Measurements from ENCODE around the gene KDM8. TPM values are rescaled to one million over a fixed set of nuclear protein-coding genes. Genes with fewer than 3 reads are reported as not detected.

Gene KDM8
- total and polyA plus RNA-seq, 12 donors, result 3.4 to 14.6 (median 8.5) TPM

- 74 to 92% (median 84%) methylated on average over 7 to 12 of the region's 12 CpGs for WGBS, 4 donors
- DNase-seq, result no peak
- no peaks in the 10 kb centered on the region for H3K9me3 ChIP-seq (replicated peaks in 1 of 3)
- TF ChIP-seq POLR2A (IDR thresholded peaks at IDR 0.05), result no peak
- no peak for TF ChIP-seq CTCF (IDR thresholded peaks at IDR 0.05)
- no peak overlapping the region for H3K27ac ChIP-seq
- no peaks in the 10 kb centered on the region for H3K4me1 ChIP-seq (replicated peaks in 1 of 2)
- H3K27me3 ChIP-seq, result no peaks in the 10 kb centered on the region
- peaks cover 0 to 21% of the 10 kb centered on the region in 2 donors for H3K36me3 ChIP-seq (replicated peaks in 1 of 2)
- intact Hi-C loops (cut with DNase I), result loop anchor here in 1 of 2 donors (10.0 kb wide), 1 partner anchor 237 kb away; no protein-coding TSS in a partner anchor
- no peak overlapping the region for H3K4me3 ChIP-seq
Measured at GRCh38 chr16:27228045-27228444, 24.7 kb downstream of the KDM8 start.

DNA sequence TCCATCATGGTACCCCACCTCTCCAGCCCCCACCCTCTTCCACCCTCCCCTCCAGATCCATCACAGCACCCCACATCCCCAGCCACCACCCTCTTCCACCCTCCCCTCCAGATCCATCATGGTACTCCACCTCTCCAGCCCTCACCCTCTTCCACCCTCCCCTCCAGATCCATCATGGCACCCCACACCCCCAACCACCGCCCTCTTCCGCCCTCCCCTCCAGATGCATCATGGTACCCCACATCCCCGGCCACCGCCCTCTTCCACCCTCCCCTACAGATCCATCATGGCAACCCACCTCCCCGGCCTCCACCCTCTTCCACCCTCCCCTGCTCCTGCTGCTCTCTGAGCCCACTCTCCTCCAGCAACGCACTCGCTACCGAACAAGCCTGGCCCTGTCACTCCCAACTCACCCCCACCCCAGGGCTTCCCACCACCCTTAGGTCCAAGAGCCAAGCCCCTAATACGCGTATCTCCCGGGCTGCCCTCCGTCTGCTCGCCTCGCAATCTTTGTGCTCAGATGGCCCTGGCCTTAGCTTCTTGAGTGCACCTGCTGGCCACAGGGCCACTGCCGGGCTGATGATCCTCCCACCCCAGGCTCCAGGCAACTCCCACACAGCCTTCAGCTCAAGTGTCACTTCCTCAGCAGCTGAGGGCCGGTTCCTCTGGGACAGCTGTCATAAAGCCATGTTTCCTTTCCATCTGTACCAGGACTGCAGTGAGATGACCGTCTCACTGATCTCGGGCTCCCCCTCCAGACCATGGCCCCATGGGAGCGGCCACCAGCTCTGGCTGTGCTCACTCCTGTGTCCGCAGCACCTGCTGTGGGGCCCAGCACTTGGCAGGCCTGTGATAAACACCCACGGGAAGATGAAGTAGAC is 25.5 kb downstream of the KDM8 start:
- no peaks in the 10 kb centered on the region for H3K9me3 ChIP-seq (replicated peaks in 1 of 3)
- no peak for TF ChIP-seq CTCF (IDR thresholded peaks at IDR 0.05)
- TF ChIP-seq POLR2A (IDR thresholded peaks at IDR 0.05), result no peak
- H3K4me3 ChIP-seq, result no peak overlapping the region
- no peak for DNase-seq
- WGBS, 4 donors, result 86 to 90% (median 88%) methylated on average over 19 to 21 of the region's 21 CpGs
- H3K4me1 ChIP-seq (replicated peaks in 1 of 2), result no peaks in the 10 kb centered on the region
- no peaks in the 10 kb centered on the region for H3K27me3 ChIP-seq
- H3K36me3 ChIP-seq (replicated peaks in 1 of 2), result peaks cover 0 to 25% of the 10 kb centered on the region in 2 donors
- intact Hi-C loops (cut with DNase I), result loop anchor here in 1 of 2 donors (10.0 kb wide), 1 partner anchor 236 kb away; no protein-coding TSS in a partner anchor
- no peak overlapping the region for H3K27ac ChIP-seq

DNA sequence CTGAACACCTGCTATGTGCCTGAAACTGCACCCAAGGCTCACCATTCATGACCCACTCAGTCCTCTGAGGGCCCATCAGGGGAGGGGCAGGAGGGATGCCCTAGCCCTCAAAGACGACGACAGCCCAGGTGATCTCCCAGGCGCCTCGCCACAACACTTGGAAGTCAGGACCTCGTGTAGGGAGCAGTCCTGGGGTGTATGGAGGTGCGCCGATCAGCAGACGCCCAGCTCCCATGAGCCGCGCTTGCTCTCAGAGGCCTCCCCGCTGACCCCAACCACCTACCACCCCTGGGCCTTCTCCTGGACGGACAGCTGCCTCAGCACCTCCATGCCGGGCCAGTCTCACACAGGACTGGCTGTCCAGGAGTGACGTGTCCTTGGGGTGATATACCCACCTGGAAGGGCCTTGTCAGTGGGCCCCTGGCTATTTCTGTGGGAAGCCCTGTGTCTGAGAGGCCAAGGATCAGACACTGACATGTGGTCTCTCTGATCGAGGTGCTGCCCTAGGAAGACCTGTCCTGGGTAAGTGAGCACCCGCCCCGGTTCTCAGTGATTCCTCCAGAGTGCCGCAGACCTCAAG is 26.7 kb downstream of the KDM8 start:
- WGBS, 4 donors, result 60 to 95% (median 90%) methylated on average over 1 to 18 of the region's 18 CpGs
- no peak for DNase-seq
- H3K27me3 ChIP-seq, result no peaks in the 10 kb centered on the region
- intact Hi-C loops (cut with DNase I), result loop anchor here in 1 of 2 donors (10.0 kb wide), 2 partner anchors 85 to 235 kb away; partner anchors contain the start of gene IL4R
- H3K4me3 ChIP-seq, result no peak overlapping the region
- peaks cover 0 to 7% of the 10 kb centered on the region in 2 donors for H3K4me1 ChIP-seq (replicated peaks in 1 of 2)
- no peak overlapping the region for H3K27ac ChIP-seq
- TF ChIP-seq CTCF (IDR thresholded peaks at IDR 0.05) (no peak), POLR2A (IDR thresholded peaks at IDR 0.05) (no peak)
- H3K9me3 ChIP-seq (replicated peaks in 1 of 3), result no peaks in the 10 kb centered on the region
- peaks cover 0 to 22% of the 10 kb centered on the region in 2 donors for H3K36me3 ChIP-seq (replicated peaks in 1 of 2)

DNA sequence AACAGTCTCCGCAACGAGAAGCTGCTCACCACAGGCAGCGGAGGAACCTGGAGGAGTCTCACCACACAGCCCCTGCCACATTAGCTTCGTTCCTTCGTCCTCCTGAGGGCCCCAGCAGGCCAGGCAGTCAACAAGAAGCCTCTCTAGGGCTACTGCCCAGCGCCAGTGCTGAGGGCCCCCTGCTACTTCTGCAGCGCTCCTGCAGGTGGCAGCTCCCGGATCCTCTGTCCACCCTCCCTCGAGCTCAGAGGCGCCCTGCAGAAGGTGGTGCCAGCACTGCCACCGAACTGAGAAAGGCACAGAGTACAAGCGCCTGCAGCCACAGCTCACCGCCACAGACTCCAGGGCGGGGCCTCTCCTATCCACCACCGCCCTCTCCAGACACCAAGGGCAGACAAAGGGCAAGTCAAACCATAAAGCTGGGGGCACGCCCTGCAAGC is 27.3 kb downstream of the KDM8 start:
- Histone ChIP-seq H3K4me1 (replicated peaks in 1 of 2) (peaks cover 6 to 13% of the 10 kb centered on the region in 2 donors), H3K9me3 (replicated peaks in 1 of 3) (no peaks in the 10 kb centered on the region), H3K27me3 (no peaks in the 10 kb centered on the region), H3K36me3 (replicated peaks in 1 of 2) (peaks cover 0 to 22% of the 10 kb centered on the region in 2 donors), H3K27ac (no peak overlapping the region), H3K4me3 (no peak overlapping the region)
- WGBS, 4 donors, result 87 to 95% (median 89%) methylated on average over 9 to 16 of the region's 16 CpGs
- TF ChIP-seq POLR2A (IDR thresholded peaks at IDR 0.05) (no peak), CTCF (IDR thresholded peaks at IDR 0.05) (no peak)
- DNase-seq, result no peak
- intact Hi-C loops (cut with DNase I), result loop anchor here in 1 of 2 donors (10.0 kb wide), 1 partner anchor 84 kb away; the partner anchor contains the start of gene IL4R

All from adrenal gland (tissue), 12 donors.